Thoracic aorta (tissue), 2 donors: Measurements from ENCODE around the gene SLC24A3. TPM values are rescaled to one million over a fixed set of nuclear protein-coding genes. Genes with fewer than 3 reads are reported as not detected.
"Not testable (repeated sequence)": the region's sequence is repeated elsewhere in the genome, so short reads cannot be mapped to it uniquely, and the experiment has no call there.

Experiments used
- ATAC-seq: fragments of 150-250 bp; one replicate; pipeline ENCODE4 v1.8.0; 2017; ENCODE audit warnings: low read depth; ENCODE audit not compliant: insufficient number of reproducible peaks, low FRiP score
- DNase-seq: peaks from one replicate; pipeline ENCODE4 v3.0.0-alpha.2; 2020; ENCODE audit warnings: low spot score
- H3K27ac ChIP-seq, 2 donors: fragments of 200-600 bp; sonication (generic); 1 replicate in 1 of 2; 2 replicates in 1 of 2; pipeline ENCODE4 v1.5.1; 2016; ENCODE audit warnings: mild to moderate bottlenecking in 2 of 2, moderate library complexity in 2 of 2
- H3K27me3 ChIP-seq: fragments of 200-600 bp; sonication (generic); replicated peaks from 2 replicates; pipeline ENCODE4 v1.6.0; 2016; ENCODE audit warnings: mild to moderate bottlenecking; ENCODE audit not compliant: insufficient read depth
- H3K36me3 ChIP-seq: fragments of 200-600 bp; sonication (generic); one replicate; pipeline ENCODE4 v1.5.1; 2016
- H3K4me1 ChIP-seq, 2 donors: fragments of 200-600 bp; sonication (generic); 1 replicate in 1 of 2; 2 replicates in 1 of 2; pipeline versions ENCODE4 v1.5.1 to v1.6.0; 2016; ENCODE audit warnings: low read depth in 2 of 2, mild to moderate bottlenecking in 1 of 2; ENCODE audit not compliant: control insufficient read depth in 1 of 2
- H3K4me3 ChIP-seq: fragments of 200-600 bp; sonication (generic); 2 replicates; pipeline ENCODE4 v1.5.1; 2016; ENCODE audit warnings: mild to moderate bottlenecking
- H3K9me3 ChIP-seq: fragments of 200-600 bp; sonication (generic); 2 replicates; pipeline ENCODE4 v1.5.1; 2016
- CTCF ChIP-seq: fragments of 200-600 bp; sonication (generic); IDR thresholded peaks from one replicate; pipeline ENCODE4 v1.5.1; 2019; ENCODE audit warnings: antibody characterized with exemption
- total RNA-seq, 2 donors: library from RNA; depleted of rRNA; stranded (reverse); fragments of >200 nt; gene quantifications; one replicate each; pipeline versions ENCODE4 v1.1.0 to v1.2.3, GENCODE V29; 2016

The SLC24A3 gene
- total RNA-seq, 2 donors from 2014 or later = 8.3 to 31.4 TPM

- Histone ChIP-seq H3K27me3 (no peaks in the 10 kb centered on the region), H3K36me3 (no peaks in the 10 kb centered on the region), H3K27ac (no peak overlapping the region), H3K4me1 (no peaks in the 10 kb centered on the region), H3K9me3 (no peaks in the 10 kb centered on the region), H3K4me3 (no peak overlapping the region)
- ATAC-seq = no peak
- no peak for TF ChIP-seq CTCF
- no peak for DNase-seq
These were observed 460.1 kb downstream of the SLC24A3 start for GRCh38 chr20:19672498-19672897.

- H3K4me3 ChIP-seq = no peak overlapping the region
- ATAC-seq = no peak
- H3K4me1 ChIP-seq = no peaks in the 10 kb centered on the region
- TF ChIP-seq CTCF = no peak
- no peaks in the 10 kb centered on the region for H3K9me3 ChIP-seq
- no peaks in the 10 kb centered on the region for H3K27me3 ChIP-seq
- no peak overlapping the region for H3K27ac ChIP-seq
- H3K36me3 ChIP-seq = no peaks in the 10 kb centered on the region
- DNase-seq = no peak
These were observed 461.1 kb downstream of the SLC24A3 start for GRCh38 chr20:19673575-19673974.

- DNase-seq = no peak
- TF ChIP-seq CTCF = no peak
- Histone ChIP-seq H3K4me1 (no peaks in the 10 kb centered on the region), H3K27ac (no peak overlapping the region), H3K4me3 (no peak overlapping the region), H3K27me3 (no peaks in the 10 kb centered on the region), H3K36me3 (no peaks in the 10 kb centered on the region), H3K9me3 (no peaks in the 10 kb centered on the region)
- no peak for ATAC-seq
These were observed 463.8 kb downstream of the SLC24A3 start for GRCh38 chr20:19676202-19676601.

GRCh38 chr20:19677336-19677735 lies 464.9 kb downstream of the SLC24A3 start:
- ATAC-seq = no peak
- Histone ChIP-seq H3K9me3 (no peaks in the 10 kb centered on the region), H3K4me1 (no peaks in the 10 kb centered on the region), H3K4me3 (no peak overlapping the region), H3K36me3 (no peaks in the 10 kb centered on the region), H3K27me3 (no peaks in the 10 kb centered on the region), H3K27ac (no peak overlapping the region)
- no peak for DNase-seq
- no peak for TF ChIP-seq CTCF

- DNase-seq, H3K27me3 ChIP-seq, ATAC-seq, H3K36me3 ChIP-seq, H3K9me3 ChIP-seq, H3K27ac ChIP-seq, H3K4me3 ChIP-seq, H3K4me1 ChIP-seq: not testable (repeated sequence)
These were observed 466.1 kb downstream of the SLC24A3 start for GRCh38 chr20:19678591-19678990.

GRCh38 chr20:19679900-19680495 lies 467.6 kb downstream of the SLC24A3 start:
- no peak overlapping the region for H3K4me3 ChIP-seq
- ATAC-seq = no peak
- H3K27me3 ChIP-seq = no peaks in the 10 kb centered on the region
- DNase-seq = no peak
- H3K36me3 ChIP-seq = peaks cover 5% of the 10 kb centered on the region
- H3K9me3 ChIP-seq = no peaks in the 10 kb centered on the region
- no peak overlapping the region for H3K27ac ChIP-seq
- no peaks in the 10 kb centered on the region for H3K4me1 ChIP-seq
- no peak for TF ChIP-seq CTCF
